Muscle layer of duodenum (tissue), 2 donors: ENCODE data around the gene RFX8.
A peak's percentile ranks its signal among the peaks of the same experiment; 100 is the strongest.
"Not testable (repeated sequence)": the region's sequence is repeated elsewhere in the genome, so short reads cannot be mapped to it uniquely, and the experiment has no call there.

ENCODE experiments used
- H3K27ac ChIP-seq: one replicate; pipeline ENCODE4 v1.7.0; 2013; ENCODE audit warnings: mild to moderate bottlenecking, low read length
- H3K27me3 ChIP-seq: one replicate; pipeline ENCODE4 v1.7.0; 2013; ENCODE audit warnings: low read depth, mild to moderate bottlenecking, control low read depth, low read length
- H3K36me3 ChIP-seq, 2 donors: one replicate each; pipeline ENCODE4 v1.7.0; 2013; ENCODE audit warnings: low read length in 2 of 2, control low read depth in 1 of 2, mild to moderate bottlenecking in 1 of 2; ENCODE audit not compliant: insufficient read depth in 2 of 2, control insufficient read depth in 1 of 2
- H3K4me1 ChIP-seq, 2 donors: one replicate each; pipeline ENCODE4 v1.7.0; 2013; ENCODE audit warnings: low read length in 2 of 2, mild to moderate bottlenecking in 2 of 2, control low read depth in 1 of 2, moderate library complexity in 1 of 2; ENCODE audit not compliant: insufficient read depth in 2 of 2, control insufficient read depth in 1 of 2
- H3K4me3 ChIP-seq, 2 donors: one replicate each; pipeline ENCODE4 v1.7.0; 2013; ENCODE audit warnings: low read length in 2 of 2, low read depth in 1 of 2, mild to moderate bottlenecking in 1 of 2
- H3K9me3 ChIP-seq, 2 donors: one replicate each; pipeline ENCODE4 v1.7.0; 2013; ENCODE audit warnings: low read length in 2 of 2, control low read depth in 1 of 2, mild to moderate bottlenecking in 1 of 2; ENCODE audit not compliant: control insufficient read depth in 1 of 2
- donor health status: healthy.

The RFX8 gene

DNA sequence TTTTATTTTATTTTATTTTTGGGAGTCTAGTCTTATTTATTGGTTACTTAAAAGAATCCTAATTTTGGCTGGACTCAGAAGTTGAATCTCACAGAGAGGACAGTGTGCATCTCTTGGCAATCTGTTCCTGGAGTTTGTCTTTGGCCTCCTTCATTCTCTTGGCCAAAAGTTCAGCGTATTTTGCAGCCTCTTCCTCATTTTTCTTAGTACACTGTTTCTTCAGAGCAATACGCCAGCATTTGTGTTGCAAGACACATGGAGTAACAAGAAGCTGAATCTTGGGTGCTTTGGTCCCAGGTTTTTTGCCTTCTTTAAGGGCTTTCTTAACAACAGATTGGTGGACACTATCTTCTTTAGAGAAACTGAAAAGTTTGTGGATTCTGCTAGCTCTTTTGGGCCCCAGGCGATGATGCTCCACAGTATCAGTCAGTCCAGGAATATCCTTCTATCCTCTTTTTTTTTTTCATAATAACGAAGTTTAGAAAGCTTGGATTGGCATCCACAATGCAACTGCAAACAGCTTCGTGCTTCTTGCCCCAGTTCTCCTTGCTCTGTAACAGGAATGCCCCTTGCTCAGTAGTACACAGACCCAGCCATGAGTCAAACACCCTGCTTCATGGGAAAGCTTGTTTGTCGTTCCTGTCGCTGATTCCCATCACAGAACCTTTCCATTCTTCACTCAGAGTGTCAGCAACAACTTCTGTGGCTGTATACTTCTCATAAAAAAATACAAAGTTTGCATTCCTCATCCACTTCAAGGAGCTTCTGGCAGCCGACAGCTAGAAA, 34.8 kb upstream of the RFX8 start:
- H3K27ac ChIP-seq: no peak overlapping the region

DNA sequence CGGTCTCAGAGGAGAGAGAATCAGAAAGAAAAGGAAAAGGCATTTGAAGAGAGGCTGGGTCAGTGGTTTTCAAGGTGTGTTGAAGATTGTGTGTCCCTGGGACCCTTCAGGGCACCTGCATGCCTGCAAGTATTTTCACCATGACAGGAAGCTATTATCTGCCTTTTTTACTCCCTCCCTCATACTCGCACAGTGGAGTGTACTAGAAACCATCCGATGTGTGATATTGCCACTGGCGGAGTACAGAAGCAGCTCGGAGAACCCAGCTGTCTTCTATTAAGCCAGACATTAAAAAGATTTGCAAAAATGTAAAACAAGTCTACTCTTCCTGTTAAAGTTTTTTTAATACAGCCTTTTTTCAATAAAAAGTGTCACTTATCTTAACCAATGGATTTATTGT, 33.7 kb upstream of the RFX8 start:
- Histone ChIP-seq H3K27me3 (no peaks in the 10 kb centered on the region), H3K27ac (no peak overlapping the region), H3K4me3 (no peak overlapping the region), H3K9me3 (no peaks in the 10 kb centered on the region), H3K36me3 (no peaks in the 10 kb centered on the region), H3K4me1 (no peaks in the 10 kb centered on the region)

More for the DNA sequence above, 34.8 kb upstream of the RFX8 start:
- Histone ChIP-seq H3K27me3 (no peaks in the 10 kb centered on the region), H3K9me3 (no peaks in the 10 kb centered on the region), H3K36me3 (no peaks in the 10 kb centered on the region), H3K4me3 (no peak overlapping the region), H3K4me1 (no peaks in the 10 kb centered on the region)

DNA sequence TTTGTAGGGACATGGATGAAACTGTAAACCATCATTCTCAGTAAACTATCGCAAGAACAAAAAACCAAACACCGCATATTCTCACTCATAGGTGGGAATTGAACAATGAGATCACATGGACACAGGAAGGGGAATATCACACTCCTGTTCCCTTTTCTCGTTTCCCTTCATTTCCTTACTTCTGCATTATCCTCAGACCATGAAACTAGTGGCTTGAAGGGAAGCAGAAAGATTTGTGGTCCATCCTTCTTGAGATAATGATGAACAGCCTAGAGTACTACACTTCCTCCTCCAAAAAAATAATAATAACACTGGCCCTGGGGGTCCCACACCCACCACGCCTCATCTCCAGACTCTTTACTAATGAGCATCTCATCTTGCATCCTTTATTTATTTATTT, 30.4 kb upstream of the RFX8 start:
- H3K27me3 ChIP-seq, H3K36me3 ChIP-seq, H3K4me1 ChIP-seq, H3K9me3 ChIP-seq, H3K27ac ChIP-seq, H3K4me3 ChIP-seq: not testable (repeated sequence)

DNA sequence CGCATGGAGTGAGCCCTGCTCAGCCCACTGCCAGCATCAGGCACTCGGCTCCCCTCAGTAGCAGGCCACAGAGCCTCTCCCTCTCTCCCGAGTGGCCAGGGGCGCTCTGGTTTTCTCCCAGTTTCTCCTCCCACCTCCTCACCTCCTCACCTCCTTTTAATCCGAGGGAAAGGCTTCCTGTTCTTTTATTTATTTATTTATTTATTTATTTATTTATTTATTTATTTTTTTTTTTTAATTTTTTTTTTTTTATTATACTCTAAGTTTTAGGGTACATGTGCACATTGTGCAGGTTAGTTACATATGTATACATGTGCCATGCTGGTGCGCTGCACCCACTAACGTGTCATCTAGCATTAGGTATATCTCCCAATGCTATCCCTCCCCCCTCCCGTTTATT, 29.8 kb upstream of the RFX8 start:
- not testable (repeated sequence) for H3K27me3 ChIP-seq, H3K27ac ChIP-seq, H3K36me3 ChIP-seq, H3K9me3 ChIP-seq, H3K4me3 ChIP-seq
- peaks cover 0 to 13% of the 10 kb centered on the region in 2 donors for H3K4me1 ChIP-seq

DNA sequence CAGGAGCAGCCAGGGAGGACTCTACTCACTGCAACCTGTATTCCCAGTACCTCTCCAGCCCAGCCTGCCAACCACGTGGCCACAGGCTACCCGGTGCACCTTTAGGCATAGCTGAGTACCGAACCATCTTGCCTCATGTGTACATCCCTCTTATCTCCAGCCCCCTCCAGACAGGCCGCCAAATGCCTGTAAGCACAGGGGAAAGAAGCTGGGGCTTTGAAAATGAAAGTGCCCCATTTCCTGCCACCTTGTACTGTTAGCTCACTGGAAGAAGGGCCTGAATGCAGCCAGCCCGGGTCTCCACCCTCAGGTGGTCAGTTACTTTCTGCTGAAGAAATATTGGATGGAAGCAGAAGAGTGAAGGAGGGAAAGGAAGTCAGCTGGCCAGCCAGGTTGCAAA, 27.2 kb upstream of the RFX8 start:
- Histone ChIP-seq H3K36me3 (no peaks in the 10 kb centered on the region), H3K27ac (no peak overlapping the region), H3K27me3 (no peaks in the 10 kb centered on the region), H3K4me3 (no peak overlapping the region), H3K9me3 (no peaks in the 10 kb centered on the region), H3K4me1 (peaks cover 0 to 13% of the 10 kb centered on the region in 2 donors)

DNA sequence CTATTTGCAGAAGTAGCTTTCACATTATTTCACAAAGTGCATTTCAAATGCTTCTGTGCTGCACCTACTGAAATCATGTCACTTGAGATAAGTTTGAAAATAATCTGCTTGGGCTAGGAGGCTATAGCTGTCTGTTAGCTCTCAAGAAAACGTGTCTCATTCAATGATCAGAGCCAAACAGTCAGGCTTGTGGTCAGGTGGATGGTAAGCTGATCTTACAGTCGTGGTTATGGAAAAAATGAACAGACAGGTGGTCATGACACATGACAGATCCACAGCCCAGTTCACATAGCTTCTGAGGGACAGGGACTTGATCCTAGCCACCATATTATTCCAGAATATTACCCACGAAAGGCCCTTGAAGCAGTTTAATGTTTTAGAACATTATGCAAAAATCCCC, 26.5 kb upstream of the RFX8 start:
- Histone ChIP-seq H3K27me3 (no peaks in the 10 kb centered on the region), H3K4me3 (no peak overlapping the region), H3K27ac (no peak overlapping the region), H3K36me3 (no peaks in the 10 kb centered on the region), H3K4me1 (peaks cover 0 to 13% of the 10 kb centered on the region in 2 donors), H3K9me3 (no peaks in the 10 kb centered on the region)

DNA sequence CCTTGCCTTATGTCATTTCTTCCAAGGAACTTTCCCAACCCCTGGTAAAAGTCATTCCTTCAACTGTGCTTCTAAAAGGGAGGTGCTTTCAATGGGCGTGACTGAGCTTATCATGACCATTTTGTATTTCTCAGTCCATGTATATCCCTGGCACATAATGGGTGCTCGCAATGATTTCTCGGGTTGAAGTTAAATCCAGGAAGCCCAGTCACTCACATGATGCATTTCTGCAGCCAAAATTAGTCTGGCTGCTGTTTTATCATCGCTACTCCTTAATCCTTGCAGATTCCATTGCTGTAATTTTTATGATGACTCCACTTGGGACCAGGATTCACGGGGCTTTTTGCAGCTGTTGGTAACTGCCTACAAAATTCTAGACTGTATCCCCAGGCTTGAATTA, 25.9 kb upstream of the RFX8 start:
- H3K36me3 ChIP-seq: no peaks in the 10 kb centered on the region
- H3K4me1 ChIP-seq: peaks cover 0 to 13% of the 10 kb centered on the region in 2 donors
- H3K27ac ChIP-seq: peak overlapping the region; percentile 3
- no peaks in the 10 kb centered on the region for H3K27me3 ChIP-seq
- H3K9me3 ChIP-seq: no peaks in the 10 kb centered on the region
- H3K4me3 ChIP-seq: no peak overlapping the region

DNA sequence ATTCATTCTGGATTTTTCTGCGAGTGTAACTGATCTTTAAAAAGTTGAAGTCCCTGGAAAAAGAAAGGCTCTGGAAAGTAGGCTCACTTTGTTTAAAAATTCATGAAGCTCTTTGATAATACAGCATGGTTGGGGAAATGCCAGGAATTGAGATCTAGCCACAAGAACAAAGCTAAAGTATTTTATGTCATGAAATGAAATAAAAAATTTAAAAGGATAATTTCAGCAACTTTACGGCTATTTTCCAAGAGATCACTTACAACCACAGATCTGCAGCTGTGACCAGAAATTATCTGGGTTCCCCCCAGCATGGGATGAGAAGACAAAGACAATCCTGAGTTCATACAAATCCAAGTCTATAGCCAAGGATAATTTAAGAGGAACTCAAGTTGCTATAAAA, 25.3 kb upstream of the RFX8 start:
- H3K4me1 ChIP-seq: peaks cover 0 to 13% of the 10 kb centered on the region in 2 donors
- H3K36me3 ChIP-seq: no peaks in the 10 kb centered on the region
- no peaks in the 10 kb centered on the region for H3K9me3 ChIP-seq
- H3K27ac ChIP-seq: peak overlapping the region; percentile 3
- H3K27me3 ChIP-seq: no peaks in the 10 kb centered on the region
- no peak overlapping the region for H3K4me3 ChIP-seq

DNA sequence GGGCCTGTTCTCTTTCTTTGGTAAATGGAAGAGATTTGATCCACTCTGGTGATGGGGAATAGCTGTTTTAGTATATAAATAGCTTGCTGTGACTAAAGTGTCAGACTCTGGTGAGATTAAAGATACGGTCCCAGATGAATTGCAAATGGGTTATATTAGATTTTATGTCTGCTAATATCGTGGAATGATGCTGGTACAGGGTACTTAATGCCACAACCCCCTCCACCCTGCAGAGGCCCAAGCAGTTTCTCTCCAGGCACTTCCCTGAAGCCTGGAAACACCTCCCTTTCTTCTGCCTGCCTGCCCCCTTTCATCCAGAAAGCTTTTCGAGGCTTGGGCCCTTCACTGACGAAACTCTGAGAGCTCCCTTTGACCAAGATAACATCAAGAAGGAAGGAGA, 21.4 kb upstream of the RFX8 start:
- no peak overlapping the region for H3K27ac ChIP-seq
- no peaks in the 10 kb centered on the region for H3K36me3 ChIP-seq
- H3K27me3 ChIP-seq: no peaks in the 10 kb centered on the region
- H3K4me1 ChIP-seq: peaks cover 0 to 11% of the 10 kb centered on the region in 2 donors
- no peaks in the 10 kb centered on the region for H3K9me3 ChIP-seq
- H3K4me3 ChIP-seq: no peak overlapping the region

DNA sequence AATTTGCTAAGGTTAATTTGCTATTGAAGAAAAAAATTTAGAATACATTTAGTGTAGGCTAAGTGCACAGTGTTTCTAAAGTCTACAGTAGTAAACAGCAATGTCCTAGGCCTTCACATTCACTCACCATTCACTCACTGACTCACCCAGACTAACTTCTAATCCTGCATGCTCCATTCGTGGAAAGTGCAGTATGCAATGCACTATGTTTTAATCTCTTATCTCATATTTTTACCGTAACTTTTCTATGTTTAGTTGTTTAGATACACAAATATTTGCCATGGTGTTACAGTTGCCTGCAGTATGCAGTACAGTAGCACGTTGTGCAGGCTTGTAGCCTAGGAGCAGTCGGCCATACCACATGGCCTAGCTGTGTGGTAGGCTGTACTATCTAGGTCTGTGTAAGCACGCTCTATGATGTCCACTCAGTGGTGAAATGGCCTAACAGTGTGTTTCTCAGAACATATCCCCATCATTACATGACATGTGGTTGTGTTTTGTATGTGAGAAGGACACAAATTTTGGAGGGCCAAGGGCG, 18.1 kb upstream of the RFX8 start:
- Histone ChIP-seq H3K4me1 (no peaks in the 10 kb centered on the region), H3K27me3 (no peaks in the 10 kb centered on the region), H3K9me3 (peaks cover 0 to 4% of the 10 kb centered on the region in 2 donors), H3K27ac (no peak overlapping the region), H3K36me3 (no peaks in the 10 kb centered on the region), H3K4me3 (no peak overlapping the region)

DNA sequence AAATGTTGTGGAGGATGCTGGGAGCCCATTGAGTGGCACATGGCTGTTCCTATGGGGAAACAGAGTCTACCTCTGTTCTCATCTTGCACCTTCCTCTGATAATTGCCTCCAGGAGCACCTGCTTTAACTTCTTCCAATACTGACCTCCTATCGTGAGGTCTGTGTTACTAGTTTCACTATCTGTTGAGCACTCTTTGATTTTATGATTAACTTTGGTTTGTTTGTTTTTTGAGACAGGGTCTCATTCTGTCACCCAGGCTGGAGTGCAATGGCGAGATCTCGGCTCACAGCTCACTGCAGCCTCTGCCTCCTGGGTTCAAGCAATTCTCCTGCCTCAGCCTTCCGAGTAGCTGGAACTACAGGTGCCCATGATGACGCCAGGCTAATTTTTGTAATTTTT, 12.1 kb upstream of the RFX8 start:
- H3K27me3 ChIP-seq: no peaks in the 10 kb centered on the region
- no peaks in the 10 kb centered on the region for H3K4me1 ChIP-seq
- H3K9me3 ChIP-seq: peaks cover 0 to 4% of the 10 kb centered on the region in 2 donors
- H3K27ac ChIP-seq: no peak overlapping the region
- H3K36me3 ChIP-seq: no peaks in the 10 kb centered on the region
- no peak overlapping the region for H3K4me3 ChIP-seq

DNA sequence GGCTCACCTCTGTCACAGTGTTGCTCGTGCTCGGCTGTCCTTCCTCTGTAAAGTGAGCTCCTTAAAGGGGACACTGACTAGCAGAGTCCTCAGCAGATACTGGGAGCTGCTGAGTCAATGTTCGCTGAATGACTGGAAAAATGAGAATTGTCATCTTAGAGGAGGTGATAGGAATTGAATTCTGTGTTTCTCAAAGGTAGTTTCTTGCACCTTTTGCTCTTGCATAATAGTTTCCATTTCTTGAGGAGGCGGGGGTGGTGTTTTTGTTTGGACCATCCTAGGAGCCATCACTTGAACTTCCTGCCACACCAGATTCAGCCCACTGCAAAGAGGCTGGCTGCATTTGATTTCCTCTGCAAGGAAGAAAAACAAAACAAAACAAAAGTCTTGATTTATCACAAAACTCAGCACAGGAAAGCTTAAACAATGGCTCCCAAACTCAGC, 11.4 kb upstream of the RFX8 start:
- Histone ChIP-seq H3K9me3 (peaks cover 0 to 4% of the 10 kb centered on the region in 2 donors), H3K4me3 (no peak overlapping the region), H3K27me3 (no peaks in the 10 kb centered on the region), H3K36me3 (no peaks in the 10 kb centered on the region), H3K4me1 (no peaks in the 10 kb centered on the region), H3K27ac (no peak overlapping the region)
